Stomach smooth muscle (tissue), 2 donors: ENCODE data around the gene ZKSCAN2.
A peak's percentile ranks its signal among the peaks of the same experiment; 100 is the strongest.

Experiments used
- H3K27ac ChIP-seq: one replicate; pipeline ENCODE4 v1.7.0; 2013; ENCODE audit warnings: mild to moderate bottlenecking, low read length, inconsistent platforms
- H3K27me3 ChIP-seq, 2 donors: one replicate each; pipeline ENCODE4 v1.7.0; 2013; ENCODE audit warnings: low read length in 2 of 2; ENCODE audit not compliant: insufficient read depth in 2 of 2, control insufficient read depth in 1 of 2
- H3K36me3 ChIP-seq, 2 donors: one replicate each; pipeline ENCODE4 v1.7.0; 2013; ENCODE audit warnings: low read length in 2 of 2; ENCODE audit not compliant: control insufficient read depth in 2 of 2, insufficient read depth in 2 of 2
- H3K4me1 ChIP-seq: one replicate; pipeline ENCODE4 v1.7.0; 2013; ENCODE audit warnings: low read length; ENCODE audit not compliant: control insufficient read depth, insufficient read depth
- H3K4me3 ChIP-seq, 2 donors: one replicate each; pipeline ENCODE4 v1.7.0; 2013; ENCODE audit warnings: low read length in 2 of 2
- H3K9ac ChIP-seq, 2 donors: one replicate each; pipeline ENCODE4 v1.7.0; 2013; ENCODE audit warnings: low read length in 2 of 2, mild to moderate bottlenecking in 1 of 2
- H3K9me3 ChIP-seq, 2 donors: one replicate each; pipeline ENCODE4 v1.7.0; 2013; ENCODE audit warnings: low read length in 2 of 2; ENCODE audit not compliant: control insufficient read depth in 2 of 2
- donor health status: healthy.
- donor health status: Pancreatic carcinoma.

The ZKSCAN2 gene

GRCh38 chr16:25265968-25266367, 8.3 kb upstream of the ZKSCAN2 start:
- H3K9me3 ChIP-seq = no peaks in the 10 kb centered on the region
- H3K9ac ChIP-seq = no peak overlapping the region
- H3K4me1 ChIP-seq = no peaks in the 10 kb centered on the region
- H3K36me3 ChIP-seq = peaks cover 0 to 4% of the 10 kb centered on the region in 2 donors
- H3K4me3 ChIP-seq = no peak overlapping the region
- no peak overlapping the region for H3K27ac ChIP-seq
- no peaks in the 10 kb centered on the region for H3K27me3 ChIP-seq

GRCh38 chr16:25264597-25264996, 7.0 kb upstream of the ZKSCAN2 start:
- Histone ChIP-seq H3K4me3 (no peak overlapping the region), H3K9me3 (no peaks in the 10 kb centered on the region), H3K36me3 (peaks cover 0 to 4% of the 10 kb centered on the region in 2 donors), H3K27ac (no peak overlapping the region), H3K4me1 (peaks cover 3% of the 10 kb centered on the region), H3K27me3 (no peaks in the 10 kb centered on the region), H3K9ac (no peak overlapping the region)

- Histone ChIP-seq H3K9ac (no peak overlapping the region), H3K4me3 (no peak overlapping the region)
Observed at GRCh38 chr16:25260416-25260815, 2.8 kb upstream of the ZKSCAN2 start.

GRCh38 chr16:25258861-25259179, 1.2 kb upstream of the ZKSCAN2 start:
- Histone ChIP-seq H3K9me3 (no peaks in the 10 kb centered on the region), H3K27ac (no peak overlapping the region), H3K4me3 (peak overlapping the region; percentile 88 to 92), H3K36me3 (peaks cover 5 to 11% of the 10 kb centered on the region in 2 donors), H3K9ac (peak overlapping the region in 1 of 2 donors; percentile 85), H3K4me1 (peaks cover 24% of the 10 kb centered on the region), H3K27me3 (no peaks in the 10 kb centered on the region)

More at GRCh38 chr16:25260416-25260815, 2.8 kb upstream of the ZKSCAN2 start:
- no peak overlapping the region for H3K27ac ChIP-seq
- H3K27me3 ChIP-seq = no peaks in the 10 kb centered on the region
- peaks cover 24% of the 10 kb centered on the region for H3K4me1 ChIP-seq
- peaks cover 0 to 2% of the 10 kb centered on the region in 2 donors for H3K36me3 ChIP-seq
- no peaks in the 10 kb centered on the region for H3K9me3 ChIP-seq

GRCh38 chr16:25257956-25258860, 563 bp upstream of the ZKSCAN2 start:
- H3K4me1 ChIP-seq = peaks cover 24% of the 10 kb centered on the region

GRCh38 chr16:25256695-25257469, 763 bp downstream of the ZKSCAN2 start:
- H3K9me3 ChIP-seq = no peaks in the 10 kb centered on the region
- peak overlapping the region; percentile 84 to 88 for H3K4me3 ChIP-seq
- no peaks in the 10 kb centered on the region for H3K27me3 ChIP-seq
- H3K4me1 ChIP-seq = peaks cover 24% of the 10 kb centered on the region
- peak overlapping the region; percentile 85 to 90 for H3K9ac ChIP-seq
- H3K27ac ChIP-seq = peak overlapping the region; percentile 90
- peaks cover 6 to 21% of the 10 kb centered on the region in 2 donors for H3K36me3 ChIP-seq

More at GRCh38 chr16:25257956-25258860, 563 bp upstream of the ZKSCAN2 start:
- H3K27me3 ChIP-seq = no peaks in the 10 kb centered on the region
- H3K36me3 ChIP-seq = peaks cover 5 to 14% of the 10 kb centered on the region in 2 donors
- no peaks in the 10 kb centered on the region for H3K9me3 ChIP-seq
- H3K4me3 ChIP-seq = peak overlapping the region; percentile 88 to 92
- peak overlapping the region; percentile 85 to 89 for H3K9ac ChIP-seq
- H3K27ac ChIP-seq = peak overlapping the region; percentile 90

- Histone ChIP-seq H3K27me3 (no peaks in the 10 kb centered on the region), H3K9me3 (no peaks in the 10 kb centered on the region), H3K4me1 (peaks cover 16% of the 10 kb centered on the region), H3K4me3 (no peak overlapping the region), H3K36me3 (peaks cover 16 to 31% of the 10 kb centered on the region in 2 donors), H3K27ac (no peak overlapping the region), H3K9ac (no peak overlapping the region)
Observed at GRCh38 chr16:25253322-25253721, 4.3 kb downstream of the ZKSCAN2 start.

- H3K9ac ChIP-seq = no peak overlapping the region
- H3K4me1 ChIP-seq = no peaks in the 10 kb centered on the region
- no peak overlapping the region for H3K27ac ChIP-seq
- H3K27me3 ChIP-seq = no peaks in the 10 kb centered on the region
- no peak overlapping the region for H3K4me3 ChIP-seq
- H3K36me3 ChIP-seq = peaks cover 34 to 43% of the 10 kb centered on the region in 2 donors
- H3K9me3 ChIP-seq = no peaks in the 10 kb centered on the region
Observed at GRCh38 chr16:25250467-25250866, 7.2 kb downstream of the ZKSCAN2 start.

GRCh38 chr16:25235991-25236390, 21.7 kb downstream of the ZKSCAN2 start:
- H3K36me3 ChIP-seq = peaks cover 20 to 28% of the 10 kb centered on the region in 2 donors
- H3K9me3 ChIP-seq = peaks cover 14 to 26% of the 10 kb centered on the region in 2 donors
- H3K27me3 ChIP-seq = no peaks in the 10 kb centered on the region
- no peaks in the 10 kb centered on the region for H3K4me1 ChIP-seq
- no peak overlapping the region for H3K9ac ChIP-seq
- no peak overlapping the region for H3K4me3 ChIP-seq
- H3K27ac ChIP-seq = no peak overlapping the region

- Histone ChIP-seq H3K27ac (no peak overlapping the region), H3K27me3 (no peaks in the 10 kb centered on the region), H3K4me3 (no peak overlapping the region), H3K9ac (no peak overlapping the region), H3K4me1 (no peaks in the 10 kb centered on the region), H3K36me3 (no peaks in the 10 kb centered on the region), H3K9me3 (no peaks in the 10 kb centered on the region)
Observed at GRCh38 chr16:25228372-25228771, 29.3 kb downstream of the ZKSCAN2 start.
